ENCODE measurements around the gene MEGF6.

The MEGF6 gene

DNA sequence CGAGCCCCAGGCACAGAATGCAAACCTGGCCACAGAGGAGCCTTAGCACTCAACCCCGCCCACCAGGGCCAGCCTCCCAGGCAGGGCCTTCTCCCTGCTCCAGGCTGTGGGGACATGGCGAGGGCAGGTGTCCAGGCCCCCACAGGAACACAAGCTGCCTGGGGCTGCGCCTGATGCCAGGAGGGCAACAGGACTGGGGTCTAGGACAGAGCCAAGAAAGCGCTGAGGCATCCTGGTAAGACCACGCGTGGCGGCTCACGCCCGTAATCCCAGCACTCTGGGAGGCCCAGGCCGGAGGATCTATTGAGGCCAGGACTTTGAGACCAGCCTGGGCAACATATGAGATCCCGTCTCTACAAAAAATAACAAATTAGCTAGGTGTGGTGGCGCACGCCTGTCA is 59.1 kb downstream of the MEGF6 start:
- no peak overlapping the region for H3K27ac Mint-ChIP-seq
- DNase-seq = no peak
- no peaks in the 10 kb centered on the region for H3K9me3 Mint-ChIP-seq
- peaks cover 2% of the 10 kb centered on the region for H3K27me3 Mint-ChIP-seq (ENCODE audit: low read depth, poor library complexity)
- TF ChIP-seq, protein P1, sequence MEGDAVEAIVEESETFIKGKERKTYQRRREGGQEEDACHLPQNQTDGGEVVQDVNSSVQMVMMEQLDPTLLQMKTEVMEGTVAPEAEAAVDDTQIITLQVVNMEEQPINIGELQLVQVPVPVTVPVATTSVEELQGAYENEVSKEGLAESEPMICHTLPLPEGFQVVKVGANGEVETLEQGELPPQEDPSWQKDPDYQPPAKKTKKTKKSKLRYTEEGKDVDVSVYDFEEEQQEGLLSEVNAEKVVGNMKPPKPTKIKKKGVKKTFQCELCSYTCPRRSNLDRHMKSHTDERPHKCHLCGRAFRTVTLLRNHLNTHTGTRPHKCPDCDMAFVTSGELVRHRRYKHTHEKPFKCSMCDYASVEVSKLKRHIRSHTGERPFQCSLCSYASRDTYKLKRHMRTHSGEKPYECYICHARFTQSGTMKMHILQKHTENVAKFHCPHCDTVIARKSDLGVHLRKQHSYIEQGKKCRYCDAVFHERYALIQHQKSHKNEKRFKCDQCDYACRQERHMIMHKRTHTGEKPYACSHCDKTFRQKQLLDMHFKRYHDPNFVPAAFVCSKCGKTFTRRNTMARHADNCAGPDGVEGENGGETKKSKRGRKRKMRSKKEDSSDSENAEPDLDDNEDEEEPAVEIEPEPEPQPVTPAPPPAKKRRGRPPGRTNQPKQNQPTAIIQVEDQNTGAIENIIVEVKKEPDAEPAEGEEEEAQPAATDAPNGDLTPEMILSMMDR (IDR thresholded peaks at IDR 0.05) = no peak
- peaks cover 20% of the 10 kb centered on the region for H3K4me1 Mint-ChIP-seq
- no peak overlapping the region for H3K4me3 Mint-ChIP-seq
- H3K36me3 Mint-ChIP-seq (ENCODE audit: low read depth) = no peaks in the 10 kb centered on the region

DNA sequence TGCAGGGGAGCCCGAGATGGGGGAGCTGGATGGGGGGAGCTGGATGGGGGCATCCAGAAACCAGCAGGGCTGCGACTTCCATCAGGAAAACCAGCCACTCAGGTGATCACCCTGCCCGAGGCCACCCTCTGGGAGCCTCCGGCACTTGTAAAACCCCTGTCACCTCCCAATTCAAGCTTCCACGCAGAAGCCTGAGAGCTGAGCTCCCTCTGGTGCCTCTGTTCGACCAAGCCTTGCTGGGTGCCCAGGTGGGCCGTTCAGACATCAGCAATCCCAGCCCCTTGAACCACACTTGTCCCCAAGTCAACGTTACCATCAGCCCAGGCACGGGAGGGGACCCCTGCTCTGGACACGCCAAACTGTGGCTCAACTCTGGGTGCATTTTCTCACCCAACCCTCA is 59.6 kb downstream of the MEGF6 start:
- Mint-ChIP-seq H3K27ac (no peak overlapping the region), H3K36me3 (ENCODE audit: low read depth) (no peaks in the 10 kb centered on the region), H3K4me3 (no peak overlapping the region), H3K27me3 (ENCODE audit: low read depth, poor library complexity) (no peaks in the 10 kb centered on the region), H3K4me1 (peaks cover 18% of the 10 kb centered on the region), H3K9me3 (no peaks in the 10 kb centered on the region)
- TF ChIP-seq, protein P1 (IDR thresholded peaks at IDR 0.05) = no peak
- DNase-seq = no peak

DNA sequence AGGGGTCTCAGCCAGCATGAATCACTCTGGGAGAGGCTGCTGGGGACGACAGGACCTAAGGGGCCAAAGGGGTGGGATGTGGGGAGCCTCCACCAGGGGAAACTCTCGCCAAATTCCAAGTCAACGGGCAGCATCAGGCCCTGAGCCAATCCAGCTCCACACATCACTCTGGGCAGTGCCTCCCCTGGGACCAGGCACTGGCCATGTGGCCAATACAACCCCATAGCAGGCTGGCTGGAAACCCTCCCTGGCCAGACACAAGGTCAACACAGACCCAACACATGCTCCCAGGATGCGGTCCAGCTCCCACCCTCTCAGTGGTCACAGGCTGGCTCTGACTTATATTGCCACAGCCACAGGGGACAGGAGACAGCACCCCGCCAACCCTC is 60.0 kb downstream of the MEGF6 start:
- DNase-seq = no peak
- H3K4me1 Mint-ChIP-seq = peaks cover 16% of the 10 kb centered on the region
- no peaks in the 10 kb centered on the region for H3K36me3 Mint-ChIP-seq (ENCODE audit: low read depth)
- H3K27ac Mint-ChIP-seq = no peak overlapping the region
- H3K9me3 Mint-ChIP-seq = no peaks in the 10 kb centered on the region
- TF ChIP-seq, protein P1 (IDR thresholded peaks at IDR 0.05) = no peak
- H3K27me3 Mint-ChIP-seq (ENCODE audit: low read depth, poor library complexity) = no peaks in the 10 kb centered on the region
- no peak overlapping the region for H3K4me3 Mint-ChIP-seq

DNA sequence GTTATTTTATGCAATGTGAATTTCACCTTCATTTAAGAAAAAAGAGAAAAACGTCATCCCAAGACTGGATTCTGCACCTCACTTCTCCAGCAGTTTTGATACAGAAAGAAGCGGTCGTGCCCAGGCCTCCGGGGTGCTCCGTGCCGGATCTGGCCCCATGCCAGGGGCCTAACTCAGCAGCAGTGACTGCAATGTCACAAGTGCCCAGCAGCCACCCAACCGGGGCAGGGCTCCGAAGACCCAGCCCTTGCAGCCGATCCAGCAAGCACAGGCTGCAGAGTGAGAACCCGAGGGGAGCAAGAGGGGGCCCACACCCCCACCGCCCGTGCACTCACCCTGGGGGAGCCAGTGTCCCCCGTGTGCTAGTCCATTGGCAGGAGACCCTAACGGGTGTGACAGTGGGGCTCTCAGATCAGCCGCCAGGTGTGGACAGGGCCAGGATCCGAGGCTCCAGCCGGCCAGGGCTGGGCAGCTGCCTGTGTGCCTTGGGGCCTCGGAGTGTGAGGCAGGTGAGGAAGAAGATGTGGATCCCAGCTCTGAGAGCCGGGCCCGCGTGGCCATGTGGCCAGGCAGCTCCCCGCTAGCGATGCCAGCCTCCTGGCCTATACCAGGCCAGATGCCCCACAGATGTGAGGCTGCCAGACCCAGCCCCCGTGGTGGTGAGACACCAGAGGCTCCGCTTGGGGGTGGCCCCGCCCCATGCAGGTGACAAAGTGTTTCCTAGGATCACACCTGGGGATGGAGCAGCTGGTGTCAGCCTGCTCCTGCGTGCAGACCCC is 60.6 kb downstream of the MEGF6 start:
- Mint-ChIP-seq H3K27ac (no peak overlapping the region), H3K27me3 (ENCODE audit: low read depth, poor library complexity) (no peaks in the 10 kb centered on the region), H3K4me1 (peaks cover 22% of the 10 kb centered on the region), H3K9me3 (no peaks in the 10 kb centered on the region), H3K4me3 (no peak overlapping the region), H3K36me3 (ENCODE audit: low read depth) (no peaks in the 10 kb centered on the region)
- no peak for DNase-seq
- TF ChIP-seq, protein P1 (IDR thresholded peaks at IDR 0.05) = no peak

DNA sequence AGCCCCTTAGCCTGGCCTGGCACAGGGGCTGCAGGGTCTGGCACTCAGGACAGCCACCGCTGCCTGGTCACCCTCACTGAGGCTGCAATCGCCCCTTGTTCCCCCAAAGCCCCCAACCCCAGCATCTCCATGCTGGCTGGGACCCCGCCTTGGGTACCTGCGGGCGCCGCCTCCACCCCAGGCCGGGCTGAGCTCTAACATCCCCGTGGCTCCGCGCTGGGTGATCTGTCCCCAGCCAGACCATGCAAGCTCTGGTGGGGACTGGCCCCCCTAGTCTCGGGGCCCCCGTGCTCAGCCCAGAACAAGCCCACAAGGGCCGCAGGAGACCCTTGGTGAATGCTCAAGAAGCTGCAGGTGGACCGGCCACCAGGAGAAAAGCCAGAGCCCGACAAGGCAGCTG is 62.4 kb downstream of the MEGF6 start:
- Mint-ChIP-seq H3K4me3 (no peak overlapping the region), H3K9me3 (no peaks in the 10 kb centered on the region), H3K36me3 (ENCODE audit: low read depth) (no peaks in the 10 kb centered on the region), H3K4me1 (peaks cover 27% of the 10 kb centered on the region), H3K27me3 (ENCODE audit: low read depth, poor library complexity) (no peaks in the 10 kb centered on the region), H3K27ac (no peak overlapping the region)
- TF ChIP-seq, protein P1 (IDR thresholded peaks at IDR 0.05) = no peak
- no peak for DNase-seq

All from nephron progenitor cell (in vitro differentiated cells).